Ramos (cell line): Measurements from ENCODE around the gene OR5T1.

Experiments
- in situ Hi-C: fragments of 300-500 bp; cut with MboI; formaldehyde crosslinking; loops from one replicate; pipeline ENCODE4 v1.14.3; 2022; ENCODE audit warnings: low sequenced_read_pairs; ENCODE audit not compliant: unreplicated experiment

The OR5T1 gene

DNA sequence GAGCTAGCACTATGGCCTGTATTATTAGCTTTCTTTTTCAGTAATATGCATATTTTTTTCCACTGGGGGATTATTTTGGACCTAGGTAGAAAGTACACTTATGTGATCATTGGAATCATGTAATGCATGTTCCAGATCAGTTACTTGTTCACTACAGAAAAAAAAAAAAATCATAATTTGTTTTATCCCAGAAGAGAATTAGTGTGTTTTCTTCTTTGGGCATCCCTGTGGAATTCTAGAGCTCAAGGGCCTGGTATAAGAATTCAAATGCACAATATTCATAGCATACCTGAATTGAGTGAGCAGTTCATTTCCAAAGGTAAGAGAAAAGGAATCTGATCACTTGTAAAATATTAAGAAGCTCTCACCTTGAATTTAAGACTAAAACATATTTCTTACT is at the start of gene OR5T1:
TSS of gene OR5T1 (plus strand) at position 301 of the 400 bp plus-strand sequence. CDS start 1,485 bp downstream, outside the sequence.
- in situ Hi-C loops = no loop called here

DNA sequence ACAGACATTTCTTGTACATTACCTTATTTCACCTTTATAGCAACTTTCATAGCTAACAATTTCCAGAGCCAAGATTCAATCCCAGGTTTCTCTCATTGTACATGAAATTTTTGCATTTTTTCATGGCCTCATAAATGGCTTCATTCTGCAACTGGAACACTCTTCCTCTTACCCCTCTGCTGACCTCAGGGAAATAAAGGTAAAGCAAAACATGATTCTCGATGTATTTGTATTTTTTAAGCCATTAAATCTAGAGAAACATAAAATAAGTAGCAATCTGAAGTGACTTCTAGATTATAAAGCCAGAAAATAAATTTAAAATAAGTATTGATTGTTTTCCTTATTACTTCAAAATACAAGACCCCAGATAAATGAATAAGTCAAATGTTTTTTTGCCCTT is 39.8 kb upstream of the OR5T1 start, which contains the start of gene OR5T2:
TSS of gene OR5T2 (minus strand) at position 101 of the 400 bp plus-strand sequence. CDS start 1,193 bp downstream, outside the sequence.
- in situ Hi-C loops = no loop called here

DNA sequence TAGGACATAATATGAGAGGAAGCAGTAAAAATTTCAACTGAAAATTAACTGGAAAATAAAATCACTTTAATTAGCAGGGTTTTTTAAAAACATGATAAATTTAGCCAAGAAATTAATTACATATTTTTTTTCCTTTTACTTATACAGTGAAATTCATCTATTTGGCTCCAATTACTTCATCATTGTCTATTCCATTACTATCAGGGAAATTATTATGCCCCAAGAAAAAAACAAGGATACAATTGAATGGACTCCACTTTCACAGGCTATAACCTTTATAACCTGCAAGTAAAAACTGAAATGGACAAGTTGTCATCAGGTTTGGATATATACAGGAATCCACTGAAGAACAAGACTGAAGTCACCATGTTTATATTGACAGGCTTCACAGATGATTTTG is 22.0 kb upstream of the OR5T1 start, which contains the start of gene OR5T3:
TSS of gene OR5T3 (plus strand) at position 301 of the 400 bp plus-strand sequence. CDS start at position 301, 0 bp downstream.
- in situ Hi-C loops = no loop called here

DNA sequence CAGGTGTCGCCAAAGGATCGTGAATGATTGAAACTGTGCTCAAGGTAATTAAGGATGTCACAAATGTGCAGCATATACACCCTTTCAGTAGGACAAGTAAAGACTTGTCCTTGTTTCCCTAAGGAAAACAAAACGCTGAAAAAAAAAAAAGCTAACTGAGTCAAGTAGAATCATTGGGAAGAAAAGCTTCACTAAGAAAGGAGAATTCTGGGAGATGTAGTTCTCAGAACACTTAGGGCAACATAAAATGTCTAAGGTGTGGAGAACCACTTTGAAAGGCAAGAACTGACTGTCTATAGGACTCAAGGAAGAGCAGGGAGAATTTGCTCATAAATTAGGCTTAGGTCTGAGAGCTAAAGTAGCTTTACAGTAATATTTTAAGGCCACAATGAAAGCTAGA is 2.9 kb upstream of the OR5T1 start:
- in situ Hi-C loops = no loop called here

DNA sequence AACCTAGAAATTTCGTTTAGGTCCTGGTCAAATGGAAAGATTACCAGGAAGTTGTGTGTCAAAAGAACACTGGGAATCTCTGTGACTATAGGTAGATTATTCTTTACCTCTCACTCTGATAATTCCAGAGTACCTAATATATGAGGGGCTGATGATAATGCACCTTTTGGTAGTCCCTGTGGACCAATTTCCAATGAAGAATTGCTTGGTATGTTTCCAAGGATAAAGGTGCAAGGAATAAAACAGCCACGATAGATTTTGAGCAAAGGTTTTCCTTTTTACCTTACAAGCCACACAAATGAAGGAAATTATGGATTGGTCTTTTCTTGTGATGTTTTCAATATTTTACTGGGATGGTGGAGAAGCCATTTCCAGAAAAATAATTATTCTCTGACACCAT is 18.2 kb downstream of the OR5T1 start, which contains the start of gene OR8H1:
TSS of gene OR8H1 (minus strand) at position 101 of the 400 bp plus-strand sequence. CDS start 1,192 bp downstream, outside the sequence.
- in situ Hi-C loops = no loop called here

DNA sequence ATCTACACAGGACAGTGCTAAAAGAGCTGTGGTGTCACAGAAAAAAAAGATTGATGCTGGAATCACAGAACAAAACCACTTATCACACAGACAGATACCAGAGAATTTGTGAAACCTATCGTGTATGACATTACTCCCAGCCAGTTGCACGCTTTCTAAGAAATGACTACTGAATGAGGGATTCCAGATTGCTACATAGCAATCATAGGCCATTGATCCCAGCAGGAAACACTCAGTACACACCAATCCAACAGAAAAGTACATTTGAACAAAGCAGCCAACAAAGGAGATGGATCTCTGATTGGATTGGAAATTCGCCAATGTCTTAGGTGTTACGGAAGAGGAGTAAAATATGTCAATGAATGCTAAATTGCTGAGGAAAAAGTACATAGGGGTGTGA is 22.9 kb downstream of the OR5T1 start:
- in situ Hi-C loops = no loop called here

DNA sequence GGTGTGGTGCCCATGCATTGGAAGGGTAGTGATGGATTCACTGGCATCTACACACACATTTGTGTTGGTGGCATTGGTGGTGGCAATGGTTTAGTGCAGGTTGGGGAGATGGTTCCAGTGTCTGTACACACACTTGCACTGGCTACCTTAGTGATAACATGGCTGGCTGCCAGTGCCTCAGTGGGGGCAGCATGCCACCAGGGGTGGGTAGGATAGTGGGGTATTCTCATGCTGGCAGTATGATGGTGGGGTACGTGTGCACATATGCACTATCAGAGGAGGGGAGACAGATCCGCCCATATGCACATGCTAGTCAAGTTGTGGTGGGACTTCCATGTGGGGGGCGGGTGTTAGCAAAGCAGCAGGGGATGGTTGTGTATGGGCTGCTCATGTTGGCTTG is 33.9 kb downstream of the OR5T1 start:
- in situ Hi-C loops = no loop called here

DNA sequence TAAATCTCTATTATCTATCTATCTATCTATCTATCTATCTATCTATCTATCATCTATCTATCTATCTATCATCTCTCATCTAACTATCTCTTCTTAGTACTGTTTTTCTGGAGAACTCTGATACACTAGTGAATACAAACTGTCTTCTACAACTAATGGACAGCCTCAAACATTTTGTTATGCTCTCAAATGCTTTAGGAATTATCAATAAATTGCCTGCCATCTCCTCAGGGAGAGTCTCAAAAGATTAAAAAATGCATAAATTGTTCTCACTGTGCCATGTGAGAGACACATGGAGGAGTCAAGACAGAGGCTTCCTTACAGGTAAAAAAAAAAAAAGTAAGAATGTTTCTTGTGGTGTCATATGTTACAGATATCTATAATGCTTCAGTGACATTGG is 40.9 kb downstream of the OR5T1 start, which contains the start of gene OR8K3:
TSS of gene OR8K3 (plus strand) at position 301 of the 400 bp plus-strand sequence. CDS start 3,163 bp downstream, outside the sequence.
- in situ Hi-C loops = no loop called here
